ENCODE data around the gene ESYT2.

Gene ESYT2

GRCh38 chr7:158774952-158775351, 54.4 kb downstream of the ESYT2 start:
- FAIRE-seq (no peak), DNase-seq (ENCODE audit: low spot score) (no peak)

GRCh38 chr7:158772916-158773315, 56.4 kb downstream of the ESYT2 start:
- DNase-seq (ENCODE audit: low spot score) (no peak), FAIRE-seq (no peak)

GRCh38 chr7:158771213-158771834, 58.0 kb downstream of the ESYT2 start:
- DNase-seq (ENCODE audit: low spot score) (no peak), FAIRE-seq (no peak)

GRCh38 chr7:158767707-158768106, 61.6 kb downstream of the ESYT2 start:
- DNase-seq (ENCODE audit: low spot score) (no peak), FAIRE-seq (no peak)

- FAIRE-seq (no peak), DNase-seq (ENCODE audit: low spot score) (no peak)
These were observed 62.6 kb downstream of the ESYT2 start for GRCh38 chr7:158766570-158767281.

- no peak for FAIRE-seq
- DNase-seq (ENCODE audit: low spot score), result no peak
These were observed 64.3 kb downstream of the ESYT2 start for GRCh38 chr7:158765020-158765419.

GRCh38 chr7:158763454-158764033, 65.8 kb downstream of the ESYT2 start:
- FAIRE-seq (no peak), DNase-seq (ENCODE audit: low spot score) (no peak)

- DNase-seq (ENCODE audit: low spot score) (no peak), FAIRE-seq (no peak)
These were observed 67.4 kb downstream of the ESYT2 start for GRCh38 chr7:158761945-158762344.

- FAIRE-seq (no peak), DNase-seq (ENCODE audit: low spot score) (no peak)
These were observed 68.4 kb downstream of the ESYT2 start for GRCh38 chr7:158760936-158761335.

GRCh38 chr7:158760445-158760764, 68.9 kb downstream of the ESYT2 start:
- DNase-seq (ENCODE audit: low spot score) (no peak), FAIRE-seq (no peak)

GRCh38 chr7:158759749-158760444, 69.4 kb downstream of the ESYT2 start:
- FAIRE-seq, result no peak
- DNase-seq (ENCODE audit: low spot score), result no peak

GRCh38 chr7:158759245-158759614, 70.1 kb downstream of the ESYT2 start:
- FAIRE-seq, result no peak

GRCh38 chr7:158758586-158759244, 70.6 kb downstream of the ESYT2 start:
- FAIRE-seq (no peak), DNase-seq (ENCODE audit: low spot score) (no peak)

More at GRCh38 chr7:158759245-158759614, 70.1 kb downstream of the ESYT2 start:
- DNase-seq (ENCODE audit: low spot score), result no peak

- DNase-seq (ENCODE audit: low spot score) (no peak), FAIRE-seq (no peak)
These were observed 71.8 kb downstream of the ESYT2 start for GRCh38 chr7:158757404-158757989.

GRCh38 chr7:158754746-158755444, 74.4 kb downstream of the ESYT2 start:
- DNase-seq (ENCODE audit: low spot score) (no peak), FAIRE-seq (no peak)

GRCh38 chr7:158753900-158754299, 75.4 kb downstream of the ESYT2 start:
- FAIRE-seq (no peak), DNase-seq (ENCODE audit: low spot score) (no peak)

GRCh38 chr7:158751751-158752150, 77.6 kb downstream of the ESYT2 start:
- DNase-seq (ENCODE audit: low spot score), result no peak
- no peak for FAIRE-seq

GRCh38 chr7:158751199-158751598, 78.1 kb downstream of the ESYT2 start:
- no peak for FAIRE-seq
- no peak for DNase-seq (ENCODE audit: low spot score)

GRCh38 chr7:158750702-158751101, 78.6 kb downstream of the ESYT2 start:
- DNase-seq (ENCODE audit: low spot score), result no peak
- no peak for FAIRE-seq

GRCh38 chr7:158749396-158749795, 79.9 kb downstream of the ESYT2 start:
- DNase-seq (ENCODE audit: low spot score), result no peak
- no peak for FAIRE-seq

GRCh38 chr7:158748335-158748734, 81.0 kb downstream of the ESYT2 start:
- DNase-seq (ENCODE audit: low spot score), result no peak
- no peak for FAIRE-seq

All from RCC 7860 (cell line).